ENCODE results near the gene ZNF778.

DNA sequence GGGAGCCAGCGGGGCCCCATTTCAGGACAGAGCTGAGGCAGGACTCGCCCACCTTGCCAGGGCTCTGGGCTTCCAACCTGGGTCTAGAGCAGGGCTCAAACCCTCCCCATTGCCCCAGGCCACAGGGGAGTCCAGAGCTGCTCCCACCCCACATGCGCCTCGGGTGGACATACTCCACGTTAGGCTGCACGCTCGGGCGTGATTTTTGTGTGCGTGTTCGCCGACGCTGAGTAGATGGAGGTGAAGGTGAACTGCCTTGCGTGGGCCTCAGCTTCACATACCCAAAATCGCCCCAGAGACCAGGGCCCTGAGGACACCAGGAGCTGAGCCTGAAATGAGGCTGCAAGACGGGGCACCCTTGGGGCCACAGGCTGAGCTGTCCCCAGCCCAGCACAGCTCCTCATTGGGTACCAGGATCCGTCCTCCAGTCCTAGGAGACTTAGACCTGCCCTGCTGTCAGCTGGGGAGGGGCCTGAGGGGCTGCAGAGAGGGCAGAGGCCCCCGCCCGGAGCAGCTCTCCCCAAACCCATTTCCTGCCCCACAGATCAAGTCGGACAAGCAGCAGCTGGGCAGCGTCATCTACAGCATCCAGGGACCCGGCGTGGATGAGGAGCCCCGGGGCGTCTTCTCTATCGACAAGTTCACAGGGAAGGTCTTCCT, 37.7 kb upstream of the ZNF778 start:
- TF ChIP-seq, protein P1, sequence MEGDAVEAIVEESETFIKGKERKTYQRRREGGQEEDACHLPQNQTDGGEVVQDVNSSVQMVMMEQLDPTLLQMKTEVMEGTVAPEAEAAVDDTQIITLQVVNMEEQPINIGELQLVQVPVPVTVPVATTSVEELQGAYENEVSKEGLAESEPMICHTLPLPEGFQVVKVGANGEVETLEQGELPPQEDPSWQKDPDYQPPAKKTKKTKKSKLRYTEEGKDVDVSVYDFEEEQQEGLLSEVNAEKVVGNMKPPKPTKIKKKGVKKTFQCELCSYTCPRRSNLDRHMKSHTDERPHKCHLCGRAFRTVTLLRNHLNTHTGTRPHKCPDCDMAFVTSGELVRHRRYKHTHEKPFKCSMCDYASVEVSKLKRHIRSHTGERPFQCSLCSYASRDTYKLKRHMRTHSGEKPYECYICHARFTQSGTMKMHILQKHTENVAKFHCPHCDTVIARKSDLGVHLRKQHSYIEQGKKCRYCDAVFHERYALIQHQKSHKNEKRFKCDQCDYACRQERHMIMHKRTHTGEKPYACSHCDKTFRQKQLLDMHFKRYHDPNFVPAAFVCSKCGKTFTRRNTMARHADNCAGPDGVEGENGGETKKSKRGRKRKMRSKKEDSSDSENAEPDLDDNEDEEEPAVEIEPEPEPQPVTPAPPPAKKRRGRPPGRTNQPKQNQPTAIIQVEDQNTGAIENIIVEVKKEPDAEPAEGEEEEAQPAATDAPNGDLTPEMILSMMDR (IDR thresholded peaks at IDR 0.05): no peak
- TF ChIP-seq POLR2A (IDR thresholded peaks at IDR 0.05): no peak

All from body of pancreas (tissue), 4 donors.